ENCODE results near the gene REXO1.
"Not testable (repeated sequence)": the region's sequence is repeated elsewhere in the genome, so short reads cannot be mapped to it uniquely, and the experiment has no call there.

The REXO1 gene

DNA sequence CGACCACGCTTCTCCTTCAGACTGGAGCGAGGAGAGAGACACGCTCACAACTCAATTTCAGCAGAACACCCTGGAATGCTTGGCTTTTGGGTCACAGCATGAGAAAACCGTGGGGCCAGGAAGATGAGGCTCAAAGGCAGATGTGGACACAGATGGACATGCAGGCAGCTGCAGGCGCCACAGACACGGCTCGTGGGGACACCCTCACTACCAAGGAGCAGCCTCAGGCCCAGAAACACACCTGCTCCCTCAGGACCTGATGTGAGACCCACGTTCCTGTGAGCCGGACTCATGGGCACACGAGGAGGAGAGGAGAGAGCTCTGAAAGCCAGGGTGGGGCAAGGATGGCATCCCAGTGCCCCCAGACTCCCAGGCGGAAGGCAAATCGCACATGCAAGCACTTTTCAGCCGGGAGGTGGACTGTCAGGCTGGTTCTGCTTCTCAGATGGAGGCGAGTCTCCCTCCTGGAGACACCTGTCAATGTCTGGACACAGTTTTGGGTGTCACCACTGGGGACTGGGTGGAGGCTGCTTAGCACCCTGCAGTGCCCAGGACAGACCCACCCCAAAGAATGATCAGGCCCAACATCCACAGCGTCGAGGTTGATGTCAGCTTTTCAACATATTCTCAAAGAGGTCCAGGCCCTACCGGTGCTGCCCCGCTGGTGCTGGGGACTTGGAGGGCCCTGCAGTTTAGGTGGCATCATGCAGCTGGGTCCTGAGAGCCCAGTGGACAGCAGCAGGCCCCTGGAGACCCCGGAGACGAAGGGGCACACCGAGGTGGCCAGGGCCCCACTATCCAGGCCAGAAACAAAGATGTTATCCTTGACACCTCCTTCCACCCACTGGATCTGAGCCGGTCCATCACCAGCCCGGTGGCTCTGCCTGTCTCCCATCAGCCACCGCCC, 34.8 kb upstream of the REXO1 start:
- 88% methylated on average over 25 of the region's 25 CpGs for WGBS
- peak overlapping the region; percentile 36; the same call in 1 of the 2 replicates for H3K9ac ChIP-seq (ENCODE audit: low read depth, low read length)
- no peaks in the 10 kb centered on the region for H3K36me3 ChIP-seq (ENCODE audit: insufficient read depth, low read length)
- peaks cover 17% of the 10 kb centered on the region for H3K4me1 ChIP-seq (ENCODE audit: insufficient read depth, low read length)
- H3K4me3 ChIP-seq (ENCODE audit: low read length) = no peak overlapping the region
- no peak overlapping the region for H3K27ac ChIP-seq (ENCODE audit: low read depth, low read length)
- H3K27me3 ChIP-seq (ENCODE audit: insufficient read depth, low read length) = no peaks in the 10 kb centered on the region
- no peaks in the 10 kb centered on the region for H3K9me3 ChIP-seq (ENCODE audit: insufficient read depth, low read depth, low read length)

DNA sequence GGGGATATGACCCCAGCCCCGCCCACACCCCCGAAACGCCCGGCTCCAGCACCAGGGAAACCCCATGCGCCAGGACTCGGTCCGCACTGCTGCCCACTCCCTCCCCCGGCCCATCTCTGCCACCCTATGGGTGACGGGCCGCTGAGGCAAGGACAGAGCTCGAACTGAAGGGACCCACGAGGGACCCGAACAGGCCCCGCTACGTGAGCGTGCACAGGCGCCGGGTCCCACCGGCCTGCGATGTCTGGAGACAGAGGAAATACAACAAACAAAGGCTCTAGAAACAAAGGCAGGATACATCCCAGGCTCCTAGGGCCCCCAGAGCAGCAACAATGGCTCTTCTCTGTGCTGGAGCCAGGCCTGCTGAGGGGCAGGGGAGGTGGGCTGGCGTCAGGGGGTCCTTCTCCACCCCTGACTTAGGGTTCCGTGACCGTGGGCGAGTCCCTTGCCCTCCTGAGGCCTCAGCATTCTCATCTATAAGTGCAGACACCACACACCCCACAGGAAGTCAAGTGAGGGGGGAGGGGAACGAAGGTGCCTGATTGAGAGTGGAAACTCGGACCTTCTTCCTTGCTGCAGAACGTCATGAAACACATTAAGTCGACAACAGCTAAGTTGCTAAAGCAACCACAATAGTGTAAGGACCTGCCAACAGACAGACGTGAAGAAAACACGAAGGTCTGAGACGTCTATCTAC, 34.0 kb upstream of the REXO1 start:
- Histone ChIP-seq H3K4me1 (ENCODE audit: insufficient read depth, low read length) (peaks cover 15% of the 10 kb centered on the region), H3K4me3 (ENCODE audit: low read length) (no peak overlapping the region), H3K9me3 (ENCODE audit: insufficient read depth, low read depth, low read length) (no peaks in the 10 kb centered on the region), H3K27me3 (ENCODE audit: insufficient read depth, low read length) (no peaks in the 10 kb centered on the region), H3K27ac (ENCODE audit: low read depth, low read length) (0 out of 2 replicates have a peak overlapping the region, but pooled peaks have one; percentile 18), H3K36me3 (ENCODE audit: insufficient read depth, low read length) (no peaks in the 10 kb centered on the region), H3K9ac (ENCODE audit: low read depth, low read length) (peak overlapping the region; percentile 36; the same call in 1 of the 2 replicates)
- 84% methylated on average over 29 of the region's 31 CpGs for WGBS

DNA sequence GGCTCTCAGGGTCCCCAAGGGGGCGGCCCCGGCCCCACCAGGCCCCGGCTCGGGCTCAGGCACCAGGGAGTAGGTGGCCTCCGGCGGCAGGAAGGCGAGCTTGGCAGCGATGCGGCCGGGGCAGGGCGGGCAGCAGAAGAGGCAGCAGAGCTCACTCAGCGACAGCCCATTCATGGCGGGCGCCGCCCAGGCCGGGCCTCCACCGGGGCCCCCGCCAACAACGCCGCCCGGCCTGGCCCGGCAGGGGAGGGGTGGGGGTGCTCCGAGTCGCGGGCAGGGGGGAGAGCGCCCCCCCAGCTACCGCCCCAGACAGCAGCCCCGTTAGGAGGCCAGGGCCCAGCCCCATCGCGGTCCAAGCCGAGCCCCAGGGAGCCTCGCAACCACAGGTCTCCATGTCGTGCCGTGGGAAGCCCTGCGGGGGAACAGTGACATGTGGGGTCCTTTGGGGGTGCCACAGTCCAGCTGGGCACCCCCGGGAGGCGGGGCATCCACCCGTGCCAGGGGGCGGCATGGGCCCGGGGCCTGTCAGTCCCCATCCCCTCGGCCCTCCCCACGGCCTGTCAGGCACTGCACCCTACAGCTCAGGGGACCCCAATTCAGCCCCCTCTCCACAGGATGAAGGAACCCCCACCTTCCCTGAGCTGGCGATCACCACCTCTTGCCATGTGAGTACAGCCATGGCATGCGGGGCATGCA, 33.3 kb upstream of the REXO1 start:
- Histone ChIP-seq H3K9ac (ENCODE audit: low read depth, low read length) (0 out of 2 replicates have a peak overlapping the region, but pooled peaks have one; percentile 36), H3K4me1 (ENCODE audit: insufficient read depth, low read length) (peaks cover 11% of the 10 kb centered on the region; the same call in 1 of the 2 replicates)
- 95% methylated on average over 29 of the region's 44 CpGs for WGBS
- not testable (repeated sequence) for H3K36me3 ChIP-seq (ENCODE audit: insufficient read depth, low read length); H3K27me3 ChIP-seq (ENCODE audit: insufficient read depth, low read length); H3K27ac ChIP-seq (ENCODE audit: low read depth, low read length); H3K4me3 ChIP-seq (ENCODE audit: low read length); H3K9me3 ChIP-seq (ENCODE audit: insufficient read depth, low read depth, low read length)

DNA sequence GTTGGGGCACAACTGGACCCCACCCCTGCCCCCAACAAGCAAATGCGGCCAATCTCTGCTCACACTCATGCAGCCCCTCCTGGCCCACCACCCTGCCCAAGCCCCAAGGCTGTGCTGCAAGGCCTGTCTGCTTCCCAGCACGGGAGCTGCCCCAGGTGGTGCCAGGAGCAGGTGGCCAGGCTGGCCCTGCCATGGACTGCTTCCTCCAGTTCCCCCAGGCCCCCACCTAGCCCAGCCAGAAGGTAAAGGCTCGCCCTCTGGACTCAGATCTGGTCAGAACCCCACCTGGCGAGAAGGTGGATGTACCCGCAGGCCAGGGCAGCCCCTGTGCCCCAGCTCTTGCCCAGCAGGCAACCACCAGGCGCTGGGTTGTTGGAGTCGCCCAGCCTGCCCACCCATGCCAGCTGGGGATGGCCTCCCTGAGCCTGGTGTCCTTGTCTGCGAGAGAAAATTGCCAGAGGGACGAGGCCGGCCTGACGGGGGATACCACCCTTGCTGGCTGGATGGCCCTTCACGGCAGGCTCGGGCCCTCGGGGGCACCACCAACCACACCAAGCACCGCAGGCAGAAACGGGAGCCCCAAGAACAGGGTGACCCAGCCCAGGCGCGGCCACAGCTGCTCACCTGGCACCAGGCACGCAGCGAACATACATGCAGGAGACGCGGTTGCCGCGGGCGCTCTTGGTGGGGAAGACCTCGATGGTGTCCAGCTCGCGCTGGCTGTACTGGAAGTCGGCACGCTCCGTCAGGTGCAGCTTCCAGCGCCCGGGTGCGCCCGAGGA, 32.5 kb upstream of the REXO1 start:
- Histone ChIP-seq H3K27me3 (ENCODE audit: insufficient read depth, low read length) (no peaks in the 10 kb centered on the region), H3K36me3 (ENCODE audit: insufficient read depth, low read length) (no peaks in the 10 kb centered on the region), H3K9me3 (ENCODE audit: insufficient read depth, low read depth, low read length) (no peaks in the 10 kb centered on the region), H3K27ac (ENCODE audit: low read depth, low read length) (no peak overlapping the region), H3K9ac (ENCODE audit: low read depth, low read length) (no peak overlapping the region), H3K4me3 (ENCODE audit: low read length) (no peak overlapping the region), H3K4me1 (ENCODE audit: insufficient read depth, low read length) (peaks cover 11% of the 10 kb centered on the region; the same call in 1 of the 2 replicates)
- 95% methylated on average over 30 of the region's 35 CpGs for WGBS

DNA sequence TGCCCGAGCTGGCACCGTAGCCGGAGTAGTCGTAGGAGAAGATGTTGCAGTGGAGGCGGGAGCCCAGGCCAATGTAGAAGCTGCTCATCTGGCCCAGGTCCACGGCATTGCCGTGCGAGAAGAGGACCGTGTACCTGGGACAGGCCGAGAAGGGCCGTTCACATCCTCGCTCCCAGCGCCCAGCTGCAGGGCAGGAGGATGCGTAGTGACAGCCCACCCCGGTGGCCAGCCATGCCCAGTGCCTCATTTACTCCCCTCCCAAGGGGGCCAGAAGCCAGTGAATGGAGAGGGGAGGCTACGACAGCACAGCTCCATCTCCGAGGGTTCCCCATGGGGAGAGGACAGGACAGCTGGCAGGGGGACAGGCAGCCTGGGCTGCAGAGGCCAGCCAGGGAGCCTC, 31.7 kb upstream of the REXO1 start:
- 94% methylated on average over 17 of the region's 17 CpGs for WGBS
- not testable (repeated sequence) for H3K9ac ChIP-seq (ENCODE audit: low read depth, low read length); H3K27me3 ChIP-seq (ENCODE audit: insufficient read depth, low read length); H3K27ac ChIP-seq (ENCODE audit: low read depth, low read length); H3K4me3 ChIP-seq (ENCODE audit: low read length); H3K9me3 ChIP-seq (ENCODE audit: insufficient read depth, low read depth, low read length); H3K36me3 ChIP-seq (ENCODE audit: insufficient read depth, low read length)
- peaks cover 13% of the 10 kb centered on the region; the same call in 1 of the 2 replicates for H3K4me1 ChIP-seq (ENCODE audit: insufficient read depth, low read length)

DNA sequence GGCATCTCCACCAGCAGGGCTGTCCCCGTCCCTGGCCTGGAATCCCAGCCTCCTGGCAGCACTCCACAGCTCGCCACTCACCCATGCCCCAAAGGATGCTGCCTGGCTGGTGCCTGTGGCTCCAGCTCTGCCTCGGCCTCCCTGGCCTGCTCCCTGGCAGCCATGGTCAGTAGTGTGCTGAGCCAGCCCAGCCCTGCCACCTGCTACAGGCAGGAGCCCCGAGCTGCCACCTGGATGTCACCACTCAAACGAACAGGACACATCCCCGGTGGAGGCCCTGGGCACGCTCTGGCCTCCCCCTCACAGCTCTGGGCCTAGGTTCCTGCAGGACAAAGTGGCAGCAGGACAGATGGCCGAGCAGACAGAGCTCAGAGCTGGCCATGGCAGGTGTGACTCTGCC, 30.3 kb upstream of the REXO1 start:
- H3K27ac ChIP-seq (ENCODE audit: low read depth, low read length) = not testable (repeated sequence)
- WGBS = 91% methylated on average over 8 of the region's 8 CpGs

DNA sequence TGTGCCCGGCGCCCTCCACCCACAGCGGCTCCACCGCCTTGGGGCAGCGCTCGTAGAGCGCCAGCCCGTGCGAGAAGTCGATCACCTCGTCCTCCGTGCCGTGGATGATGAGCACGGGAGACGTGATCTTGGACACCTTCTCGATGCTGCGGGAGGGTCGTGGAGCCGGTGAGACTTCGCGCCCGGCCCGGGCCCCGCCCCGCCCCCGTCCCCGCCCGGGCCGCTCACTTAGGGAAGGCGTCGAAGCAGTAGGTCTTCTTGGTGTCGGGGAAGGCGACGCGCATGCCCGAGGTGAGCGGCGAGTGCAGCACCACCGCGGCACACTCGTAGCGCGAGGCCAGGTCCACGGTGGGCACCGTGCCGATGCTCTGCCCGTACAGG, 29.0 kb upstream of the REXO1 start:
- H3K4me3 ChIP-seq (ENCODE audit: low read length) = peak overlapping the region; percentile 38

More for the DNA sequence above, 30.3 kb upstream of the REXO1 start:
- H3K27me3 ChIP-seq (ENCODE audit: insufficient read depth, low read length); H3K9me3 ChIP-seq (ENCODE audit: insufficient read depth, low read depth, low read length); H3K9ac ChIP-seq (ENCODE audit: low read depth, low read length); H3K4me3 ChIP-seq (ENCODE audit: low read length); H3K36me3 ChIP-seq (ENCODE audit: insufficient read depth, low read length): not testable (repeated sequence)
- peaks cover 19% of the 10 kb centered on the region for H3K4me1 ChIP-seq (ENCODE audit: insufficient read depth, low read length)

DNA sequence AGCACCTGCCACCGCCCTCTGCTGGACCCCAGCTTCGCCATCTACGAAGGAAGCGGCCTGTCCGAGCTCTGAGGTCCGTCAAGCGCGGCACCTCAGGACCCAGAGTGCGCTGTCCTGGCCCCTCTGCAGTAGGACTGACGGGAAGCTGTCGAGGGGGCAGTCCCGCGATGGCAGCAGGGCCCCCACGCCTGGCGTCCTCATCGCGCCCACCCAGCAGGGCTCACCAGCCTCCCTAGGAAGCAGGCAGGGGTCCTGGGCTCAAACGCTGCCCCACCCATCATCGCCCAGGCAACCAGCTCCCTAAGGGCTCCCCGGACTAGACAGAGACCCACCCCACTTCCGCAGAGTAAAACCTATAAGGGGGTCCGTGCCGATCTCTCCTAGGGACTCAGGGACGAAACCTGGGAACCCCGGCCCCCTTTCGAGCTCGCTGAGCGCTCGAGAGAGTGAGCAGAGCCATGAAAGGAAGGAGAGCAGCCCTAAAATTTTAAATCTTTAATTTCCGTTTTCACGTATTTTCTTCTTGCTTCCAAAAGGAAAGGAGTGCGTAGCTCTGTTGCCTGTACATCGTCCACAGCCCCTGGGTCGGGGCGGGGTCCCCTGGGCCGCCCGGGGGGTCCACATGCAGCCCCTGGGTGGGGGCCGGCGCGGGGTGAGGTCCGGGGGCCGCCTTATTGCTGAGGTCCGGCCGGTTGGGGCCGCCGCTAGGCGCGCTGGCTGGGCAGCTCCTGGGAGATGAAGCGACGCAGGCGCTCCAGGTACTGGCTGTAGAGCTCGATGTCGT, 28.4 kb upstream of the REXO1 start:
- H3K9me3 ChIP-seq (ENCODE audit: insufficient read depth, low read depth, low read length); H3K27me3 ChIP-seq (ENCODE audit: insufficient read depth, low read length); H3K36me3 ChIP-seq (ENCODE audit: insufficient read depth, low read length): not testable (repeated sequence)
- H3K4me1 ChIP-seq (ENCODE audit: insufficient read depth, low read length) = peaks cover 13% of the 10 kb centered on the region
- peak overlapping the region; percentile 56; the same call in 1 of the 2 replicates for H3K27ac ChIP-seq (ENCODE audit: low read depth, low read length)
- peak overlapping the region; percentile 91 for H3K9ac ChIP-seq (ENCODE audit: low read depth, low read length)
- H3K4me3 ChIP-seq (ENCODE audit: low read length) = peak overlapping the region; percentile 93
- 24% methylated on average over 31 of the region's 53 CpGs for WGBS

More for the DNA sequence above, 29.0 kb upstream of the REXO1 start:
- H3K9ac ChIP-seq (ENCODE audit: low read depth, low read length); H3K9me3 ChIP-seq (ENCODE audit: insufficient read depth, low read depth, low read length); H3K36me3 ChIP-seq (ENCODE audit: insufficient read depth, low read length); H3K27me3 ChIP-seq (ENCODE audit: insufficient read depth, low read length); H3K27ac ChIP-seq (ENCODE audit: low read depth, low read length): not testable (repeated sequence)
- WGBS = 49% methylated on average over 26 of the region's 47 CpGs
- H3K4me1 ChIP-seq (ENCODE audit: insufficient read depth, low read length) = peaks cover 13% of the 10 kb centered on the region

DNA sequence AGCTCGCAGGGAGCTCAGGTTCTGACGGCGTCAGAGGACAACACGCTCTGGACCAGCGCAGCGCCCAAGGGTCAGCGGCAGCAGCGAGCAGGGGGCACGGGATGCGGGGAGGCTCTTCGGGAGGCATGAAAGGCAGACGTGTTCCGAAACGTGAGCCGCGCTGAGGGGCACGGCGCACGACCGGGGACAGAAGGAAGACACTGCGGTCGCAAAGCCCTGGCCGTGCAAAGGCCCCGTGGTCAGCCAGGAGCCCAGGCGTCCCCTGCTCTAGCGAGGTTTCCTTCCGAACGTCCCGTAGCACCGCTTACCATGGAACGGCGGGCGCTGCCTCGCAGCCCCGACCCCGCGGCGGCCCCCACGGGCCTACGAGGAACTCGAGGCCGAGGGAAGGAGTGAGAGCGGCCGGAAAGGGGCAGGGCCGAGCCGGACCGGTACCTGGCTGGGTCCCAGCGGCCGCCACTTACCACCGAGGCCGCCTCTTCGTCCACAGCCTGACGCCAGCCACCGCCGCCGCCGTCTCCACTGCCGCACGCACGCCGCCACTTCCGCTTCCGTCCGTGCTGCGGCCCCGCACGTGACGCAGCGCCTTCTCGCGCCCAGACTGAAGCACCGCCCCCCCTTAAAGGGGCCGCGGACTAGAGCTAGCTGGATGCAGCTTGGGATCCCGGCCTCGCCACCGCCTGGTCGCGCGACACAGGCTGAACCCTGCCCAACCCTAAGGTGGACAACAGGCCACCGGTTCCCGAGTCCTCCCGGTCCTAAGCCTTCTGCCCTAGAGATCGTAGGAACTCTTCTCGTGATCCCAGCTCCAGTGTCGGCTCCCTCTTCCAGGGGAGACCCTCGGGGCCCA, 27.6 kb upstream of the REXO1 start:
- WGBS = under 1% methylated on average over 87 of the region's 87 CpGs
- Histone ChIP-seq H3K4me3 (ENCODE audit: low read length) (peak overlapping the region; percentile 93), H3K4me1 (ENCODE audit: insufficient read depth, low read length) (peaks cover 13% of the 10 kb centered on the region)

More for the DNA sequence above, 27.6 kb upstream of the REXO1 start:
- H3K36me3 ChIP-seq (ENCODE audit: insufficient read depth, low read length) = peaks cover 5% of the 10 kb centered on the region; the same call in 1 of the 2 replicates
- H3K9ac ChIP-seq (ENCODE audit: low read depth, low read length) = peak overlapping the region; percentile 91
- H3K9me3 ChIP-seq (ENCODE audit: insufficient read depth, low read depth, low read length) = no peaks in the 10 kb centered on the region
- H3K27me3 ChIP-seq (ENCODE audit: insufficient read depth, low read length) = no peaks in the 10 kb centered on the region
- peak overlapping the region; percentile 80 for H3K27ac ChIP-seq (ENCODE audit: low read depth, low read length)
